ENCODE results near the gene PLTP.

GRCh38 chr20:45878076-45878761, 33.7 kb downstream of the PLTP start:
- TF ChIP-seq CTCF (IDR thresholded peaks at IDR 0.05; ENCODE audit: insufficient read depth, low read depth, low read length), result no peak
- TF ChIP-seq EZH2 (IDR thresholded peaks at IDR 0.05; ENCODE audit: insufficient read depth, low read length), result no peak

All from astrocyte (in vitro differentiated cells and primary cell).